ENCODE results near the gene GABRB2. TPM values are rescaled to one million over a fixed set of nuclear protein-coding genes. Genes with fewer than 3 reads are reported as not detected.
"Not testable (repeated sequence)": the region's sequence is repeated elsewhere in the genome, so short reads cannot be mapped to it uniquely, and the experiment has no call there.

The GABRB2 gene
- total RNA-seq, 1 experiment from 2014 or later, result 5.3 TPM

- no peak for DNase-seq
- H3K36me3 ChIP-seq (replicated peaks; ENCODE audit: control insufficient read depth, insufficient read depth, low read length), result no peaks in the 10 kb centered on the region
Measured at GRCh38 chr5:161535762-161536161, 10.8 kb downstream of the GABRB2 start.

DNA sequence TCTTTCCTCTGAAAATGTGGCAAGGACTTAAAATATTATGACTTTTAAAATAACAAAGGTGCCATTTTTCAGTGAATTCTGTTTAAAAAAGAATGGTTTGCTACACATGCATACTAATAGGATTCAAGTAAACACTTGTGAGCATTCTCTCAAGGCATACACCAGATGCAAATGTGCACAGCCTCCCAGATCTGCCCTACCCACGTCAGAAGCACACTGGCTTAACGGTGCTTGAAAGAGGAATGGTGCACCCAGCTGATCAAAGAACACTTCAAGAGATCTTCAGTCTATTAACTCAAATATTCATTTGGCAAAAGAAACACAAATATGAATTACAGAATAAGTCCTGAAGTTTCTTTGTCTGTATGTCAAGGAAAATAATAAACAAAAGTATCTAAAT is 15.8 kb downstream of the GABRB2 start:
- H3K4me3 ChIP-seq (ENCODE audit: insufficient read depth, low read depth, low read length), result no peak overlapping the region
- H3K36me3 ChIP-seq (replicated peaks; ENCODE audit: control insufficient read depth, insufficient read depth, low read length), result no peaks in the 10 kb centered on the region
- no peaks in the 10 kb centered on the region for H3K27me3 ChIP-seq (ENCODE audit: control insufficient read depth, insufficient read depth, low read length)
- no peak for DNase-seq

More at GRCh38 chr5:161535762-161536161, 10.8 kb downstream of the GABRB2 start:
- H3K4me3 ChIP-seq (ENCODE audit: insufficient read depth, low read depth, low read length), result no peak overlapping the region
- H3K27me3 ChIP-seq (ENCODE audit: control insufficient read depth, insufficient read depth, low read length), result no peaks in the 10 kb centered on the region

GRCh38 chr5:161513942-161514341 is 32.6 kb downstream of the GABRB2 start:
- Histone ChIP-seq H3K27me3 (ENCODE audit: control insufficient read depth, insufficient read depth, low read length) (no peaks in the 10 kb centered on the region), H3K4me3 (ENCODE audit: insufficient read depth, low read depth, low read length) (no peak overlapping the region), H3K36me3 (replicated peaks; ENCODE audit: control insufficient read depth, insufficient read depth, low read length) (no peaks in the 10 kb centered on the region)
- DNase-seq, result no peak

GRCh38 chr5:161507591-161507990 is 38.9 kb downstream of the GABRB2 start:
- Histone ChIP-seq H3K36me3 (replicated peaks; ENCODE audit: control insufficient read depth, insufficient read depth, low read length) (no peaks in the 10 kb centered on the region), H3K4me3 (ENCODE audit: insufficient read depth, low read depth, low read length) (no peak overlapping the region), H3K27me3 (ENCODE audit: control insufficient read depth, insufficient read depth, low read length) (no peaks in the 10 kb centered on the region)
- DNase-seq, result no peak

DNA sequence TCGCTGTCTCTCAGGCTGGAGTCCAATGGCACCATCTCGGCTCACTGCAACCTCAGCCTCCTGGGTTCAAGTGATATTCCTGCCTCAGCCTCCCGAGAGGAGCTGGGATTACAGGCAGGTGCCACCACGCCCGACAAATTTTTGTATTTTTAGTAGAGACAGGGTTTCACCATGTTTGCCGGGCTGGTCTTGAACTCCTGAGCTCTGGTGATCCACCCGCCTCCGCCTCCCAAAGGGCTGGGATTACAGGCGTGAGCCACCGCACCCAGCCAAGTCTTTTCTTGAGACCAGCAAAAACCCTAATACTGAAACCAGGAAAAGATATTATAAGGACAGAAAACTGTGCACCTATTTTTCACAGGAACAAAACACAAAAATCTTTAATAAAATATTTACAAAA is 41.4 kb downstream of the GABRB2 start:
- H3K27me3 ChIP-seq (ENCODE audit: control insufficient read depth, insufficient read depth, low read length); H3K36me3 ChIP-seq (replicated peaks; ENCODE audit: control insufficient read depth, insufficient read depth, low read length); DNase-seq; H3K4me3 ChIP-seq (ENCODE audit: insufficient read depth, low read depth, low read length): not testable (repeated sequence)

DNA sequence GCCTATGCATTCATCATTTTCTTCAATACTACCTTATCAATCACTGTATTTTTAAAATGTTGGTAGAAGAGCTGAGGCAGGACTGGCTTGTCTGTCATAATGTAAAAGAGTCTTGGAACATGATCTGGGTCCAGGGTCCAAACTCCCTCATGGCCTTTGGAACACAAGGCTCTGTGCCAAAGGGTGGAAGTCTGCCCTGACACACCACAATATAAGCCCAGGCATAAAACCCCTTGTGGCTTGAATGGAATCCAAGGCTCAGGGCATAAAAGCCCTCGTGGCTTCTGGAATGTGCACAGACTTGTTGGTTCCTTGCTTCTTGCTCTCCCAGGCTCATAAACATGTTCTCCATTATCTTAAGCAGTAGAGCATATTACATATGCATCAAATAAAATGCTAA is 48.0 kb downstream of the GABRB2 start:
- no peaks in the 10 kb centered on the region for H3K27me3 ChIP-seq (ENCODE audit: control insufficient read depth, insufficient read depth, low read length)
- no peak for DNase-seq
- no peak overlapping the region for H3K4me3 ChIP-seq (ENCODE audit: insufficient read depth, low read depth, low read length)
- H3K36me3 ChIP-seq (replicated peaks; ENCODE audit: control insufficient read depth, insufficient read depth, low read length), result no peaks in the 10 kb centered on the region

GRCh38 chr5:161483721-161484120 is 62.8 kb downstream of the GABRB2 start:
- no peaks in the 10 kb centered on the region for H3K36me3 ChIP-seq (replicated peaks; ENCODE audit: control insufficient read depth, insufficient read depth, low read length)
- no peak for DNase-seq
- no peak overlapping the region for H3K4me3 ChIP-seq (ENCODE audit: insufficient read depth, low read depth, low read length)
- no peaks in the 10 kb centered on the region for H3K27me3 ChIP-seq (ENCODE audit: control insufficient read depth, insufficient read depth, low read length)

- no peak overlapping the region for H3K4me3 ChIP-seq (ENCODE audit: insufficient read depth, low read depth, low read length)
- no peaks in the 10 kb centered on the region for H3K36me3 ChIP-seq (replicated peaks; ENCODE audit: control insufficient read depth, insufficient read depth, low read length)
- no peaks in the 10 kb centered on the region for H3K27me3 ChIP-seq (ENCODE audit: control insufficient read depth, insufficient read depth, low read length)
- no peak for DNase-seq
Measured at GRCh38 chr5:161481922-161482321, 64.6 kb downstream of the GABRB2 start.

- no peak overlapping the region for H3K4me3 ChIP-seq (ENCODE audit: insufficient read depth, low read depth, low read length)
- DNase-seq, result no peak
- H3K36me3 ChIP-seq (replicated peaks; ENCODE audit: control insufficient read depth, insufficient read depth, low read length), result no peaks in the 10 kb centered on the region
- H3K27me3 ChIP-seq (ENCODE audit: control insufficient read depth, insufficient read depth, low read length), result no peaks in the 10 kb centered on the region
Measured at GRCh38 chr5:161471211-161471950, 75.1 kb downstream of the GABRB2 start.

GRCh38 chr5:161467703-161468102 is 78.8 kb downstream of the GABRB2 start:
- H3K4me3 ChIP-seq (ENCODE audit: insufficient read depth, low read depth, low read length), result no peak overlapping the region
- DNase-seq, result no peak
- H3K36me3 ChIP-seq (replicated peaks; ENCODE audit: control insufficient read depth, insufficient read depth, low read length), result no peaks in the 10 kb centered on the region
- H3K27me3 ChIP-seq (ENCODE audit: control insufficient read depth, insufficient read depth, low read length), result no peaks in the 10 kb centered on the region

- Histone ChIP-seq H3K36me3 (replicated peaks; ENCODE audit: control insufficient read depth, insufficient read depth, low read length) (no peaks in the 10 kb centered on the region), H3K27me3 (ENCODE audit: control insufficient read depth, insufficient read depth, low read length) (no peaks in the 10 kb centered on the region), H3K4me3 (ENCODE audit: insufficient read depth, low read depth, low read length) (no peak overlapping the region)
- no peak for DNase-seq
Measured at GRCh38 chr5:161460741-161461140, 85.8 kb downstream of the GABRB2 start.

- Histone ChIP-seq H3K27me3 (ENCODE audit: control insufficient read depth, insufficient read depth, low read length) (no peaks in the 10 kb centered on the region), H3K4me3 (ENCODE audit: insufficient read depth, low read depth, low read length) (no peak overlapping the region), H3K36me3 (replicated peaks; ENCODE audit: control insufficient read depth, insufficient read depth, low read length) (no peaks in the 10 kb centered on the region)
- DNase-seq, result no peak
Measured at GRCh38 chr5:161446655-161447054, 99.9 kb downstream of the GABRB2 start.

GRCh38 chr5:161442471-161442870 is 104.1 kb downstream of the GABRB2 start:
- no peak for DNase-seq
- Histone ChIP-seq H3K4me3 (ENCODE audit: insufficient read depth, low read depth, low read length) (no peak overlapping the region), H3K36me3 (replicated peaks; ENCODE audit: control insufficient read depth, insufficient read depth, low read length) (no peaks in the 10 kb centered on the region), H3K27me3 (ENCODE audit: control insufficient read depth, insufficient read depth, low read length) (no peaks in the 10 kb centered on the region)

DNA sequence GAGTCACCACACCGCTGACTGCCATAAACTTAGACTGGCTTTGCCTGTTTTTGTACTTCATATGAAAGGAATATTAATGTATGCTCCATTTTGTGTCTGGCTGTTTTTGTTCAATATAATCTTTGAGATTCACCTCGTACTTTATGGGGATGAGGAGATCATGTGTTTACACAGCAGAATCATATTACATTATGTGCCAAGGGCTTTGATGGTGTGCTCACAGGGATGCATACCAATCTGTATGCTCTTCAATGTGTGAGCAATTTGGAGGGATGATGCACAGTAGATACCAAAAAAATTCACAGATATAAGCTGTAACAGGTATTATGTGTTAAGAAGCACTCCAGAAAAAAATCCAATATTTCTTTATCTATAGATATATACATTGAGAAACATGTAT is 113.7 kb downstream of the GABRB2 start:
- no peaks in the 10 kb centered on the region for H3K27me3 ChIP-seq (ENCODE audit: control insufficient read depth, insufficient read depth, low read length)
- no peaks in the 10 kb centered on the region for H3K36me3 ChIP-seq (replicated peaks; ENCODE audit: control insufficient read depth, insufficient read depth, low read length)
- DNase-seq, result no peak
- no peak overlapping the region for H3K4me3 ChIP-seq (ENCODE audit: insufficient read depth, low read depth, low read length)

- Histone ChIP-seq H3K36me3 (replicated peaks; ENCODE audit: control insufficient read depth, insufficient read depth, low read length) (no peaks in the 10 kb centered on the region), H3K27me3 (ENCODE audit: control insufficient read depth, insufficient read depth, low read length) (no peaks in the 10 kb centered on the region), H3K4me3 (ENCODE audit: insufficient read depth, low read depth, low read length) (no peak overlapping the region)
- no peak for DNase-seq
Measured at GRCh38 chr5:161431963-161432362, 114.6 kb downstream of the GABRB2 start.

- no peak for DNase-seq
- H3K36me3 ChIP-seq (replicated peaks; ENCODE audit: control insufficient read depth, insufficient read depth, low read length), result no peaks in the 10 kb centered on the region
- H3K4me3 ChIP-seq (ENCODE audit: insufficient read depth, low read depth, low read length), result no peak overlapping the region
Measured at GRCh38 chr5:161421067-161421466, 125.5 kb downstream of the GABRB2 start.

More at GRCh38 chr5:161421067-161421466, 125.5 kb downstream of the GABRB2 start:
- no peaks in the 10 kb centered on the region for H3K27me3 ChIP-seq (ENCODE audit: control insufficient read depth, insufficient read depth, low read length)
